SK-N-MC (cell line): Measurements from ENCODE around the gene INS.

Experiments used
- DNase-seq: peaks from one replicate; pipeline ENCODE4 v3.0.0-alpha.2; 2011; ENCODE audit warnings: low read depth, low spot score
- H3K27ac ChIP-seq: fragments of 200-600 bp; sonication (generic); 2 replicates; pipeline ENCODE4 v1.5.1; 2016; ENCODE audit warnings: mixed run types
- H3K36me3 ChIP-seq: fragments of 200-600 bp; sonication (generic); 2 replicates; pipeline ENCODE4 v1.6.1; 2017; ENCODE audit warnings: antibody characterized with exemption, low read length, mixed read lengths; ENCODE audit not compliant: insufficient read depth
- H3K4me3 ChIP-seq: fragments of 200-600 bp; sonication (generic); 2 replicates; pipeline ENCODE4 v1.5.1; 2016
- H3K9ac ChIP-seq: fragments of 200-600 bp; sonication (generic); 2 replicates; pipeline ENCODE4 v1.8.0; 2017; ENCODE audit warnings: mixed run types, mixed read lengths; ENCODE audit not compliant: insufficient read length
- H3K9me3 ChIP-seq: fragments of 200-600 bp; sonication (generic); 2 replicates; pipeline ENCODE4 v1.6.1; 2017; ENCODE audit warnings: low read depth, mild to moderate bottlenecking, antibody characterized with exemption, low read length, moderate library complexity, mixed read lengths
- EZH2 ChIP-seq: fragments of 200-600 bp; sonication (generic); IDR thresholded peaks from one replicate; pipeline ENCODE4 v1.6.1; 2017; ENCODE audit warnings: antibody characterized with exemption
- FOXP2 ChIP-seq: optimal IDR thresholded peaks from 2 replicates; pipeline ENCODE3; 2011; ENCODE audit warnings: mild to moderate bottlenecking, moderate library complexity; ENCODE audit not compliant: insufficient read depth; ENCODE audit errors: extremely low read length, control extremely low read depth
- POLR2AphosphoS5 ChIP-seq: IDR thresholded peaks from 2 replicates; pipeline ENCODE4 v1.6.1; 2012; ENCODE audit warnings: mild to moderate bottlenecking, low read depth, low read length, borderline replicate concordance

The INS gene

GRCh38 chr11:2114430-2115241 lies 46.4 kb downstream of the INS start:
- DNase-seq, result no peak
- TF ChIP-seq POLR2AphosphoS5, result no peak
- no peak for TF ChIP-seq FOXP2
- no peak for TF ChIP-seq EZH2
- H3K9me3 ChIP-seq, result no peaks in the 10 kb centered on the region

GRCh38 chr11:2113776-2114175 lies 47.2 kb downstream of the INS start:
- TF ChIP-seq EZH2 (no peak), FOXP2 (no peak), POLR2AphosphoS5 (no peak)

More at GRCh38 chr11:2114430-2115241, 46.4 kb downstream of the INS start:
- no peaks in the 10 kb centered on the region for H3K36me3 ChIP-seq
- H3K27ac ChIP-seq, result no peak overlapping the region
- no peak overlapping the region for H3K4me3 ChIP-seq
- H3K9ac ChIP-seq, result no peak overlapping the region

GRCh38 chr11:2110521-2110920 lies 50.5 kb downstream of the INS start:
- no peak for DNase-seq
- TF ChIP-seq POLR2AphosphoS5, result no peak
- no peak for TF ChIP-seq EZH2
- TF ChIP-seq FOXP2, result no peak
- Histone ChIP-seq H3K27ac (no peak overlapping the region), H3K9me3 (no peaks in the 10 kb centered on the region), H3K36me3 (no peaks in the 10 kb centered on the region), H3K4me3 (no peak overlapping the region), H3K9ac (no peak overlapping the region)

More at GRCh38 chr11:2113776-2114175, 47.2 kb downstream of the INS start:
- DNase-seq, result no peak
- Histone ChIP-seq H3K4me3 (no peak overlapping the region), H3K36me3 (no peaks in the 10 kb centered on the region), H3K9ac (no peak overlapping the region), H3K27ac (no peak overlapping the region), H3K9me3 (no peaks in the 10 kb centered on the region)
